Spleen (tissue), 7 donors: Measurements from ENCODE around the gene PDE8B.

ENCODE experiments used
- POLR2A ChIP-seq, 3 donors: fragments of 450-650 bp; IDR thresholded peaks; one replicate each; pipeline ENCODE4 v1.5.1; 2017; ENCODE audit warnings: antibody characterized with exemption in 3 of 3, mild to moderate bottlenecking in 1 of 3
- TF ChIP-seq, protein P1 (sequence below), 11 experiments: fragments of 200-600 bp in 7 of 11; fragments of 450-650 bp in 4 of 11; sonication (generic) in 4 of 11; IDR thresholded peaks in 8 of 11; conservative IDR thresholded peaks in 3 of 11; 1 replicate in 7 of 11; 2 replicates in 4 of 11; pipeline versions ENCODE4 v1.4.0 to v1.8.0; 2016 to 2021; ENCODE audit warnings: antibody characterized with exemption in 11 of 11, inconsistent platforms in 4 of 11, mild to moderate bottlenecking in 1 of 11
- donor health status: DM: no; HTN: no; CAD: no; lungs with moderate emphysema.
- donor health status: DM: no; HTN: no; CAD: no.
- donor health status: DM: no; HTN: no; CAD: no.

DNA sequence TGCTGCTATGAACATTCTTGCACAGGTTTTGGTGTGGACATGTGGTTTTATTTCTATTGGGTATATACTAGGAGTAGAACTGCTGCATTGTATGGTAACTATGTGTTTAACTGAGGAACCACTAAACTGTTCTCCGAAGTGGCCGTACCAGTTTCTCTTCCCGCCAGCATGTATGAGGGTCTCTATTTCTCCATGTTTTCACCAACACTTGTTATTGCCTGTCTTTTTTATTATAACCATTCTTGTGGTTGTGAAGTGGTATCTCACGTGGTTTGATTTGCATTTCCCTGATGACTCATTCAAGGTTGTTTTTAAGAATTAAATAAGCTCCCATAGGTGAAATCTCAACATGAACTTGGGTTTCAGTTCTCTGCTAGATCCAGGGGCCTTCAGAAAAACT is 19.4 kb downstream of the PDE8B start:
- TF ChIP-seq POLR2A (IDR thresholded peaks at IDR 0.05): no peak
- TF ChIP-seq, protein P1, sequence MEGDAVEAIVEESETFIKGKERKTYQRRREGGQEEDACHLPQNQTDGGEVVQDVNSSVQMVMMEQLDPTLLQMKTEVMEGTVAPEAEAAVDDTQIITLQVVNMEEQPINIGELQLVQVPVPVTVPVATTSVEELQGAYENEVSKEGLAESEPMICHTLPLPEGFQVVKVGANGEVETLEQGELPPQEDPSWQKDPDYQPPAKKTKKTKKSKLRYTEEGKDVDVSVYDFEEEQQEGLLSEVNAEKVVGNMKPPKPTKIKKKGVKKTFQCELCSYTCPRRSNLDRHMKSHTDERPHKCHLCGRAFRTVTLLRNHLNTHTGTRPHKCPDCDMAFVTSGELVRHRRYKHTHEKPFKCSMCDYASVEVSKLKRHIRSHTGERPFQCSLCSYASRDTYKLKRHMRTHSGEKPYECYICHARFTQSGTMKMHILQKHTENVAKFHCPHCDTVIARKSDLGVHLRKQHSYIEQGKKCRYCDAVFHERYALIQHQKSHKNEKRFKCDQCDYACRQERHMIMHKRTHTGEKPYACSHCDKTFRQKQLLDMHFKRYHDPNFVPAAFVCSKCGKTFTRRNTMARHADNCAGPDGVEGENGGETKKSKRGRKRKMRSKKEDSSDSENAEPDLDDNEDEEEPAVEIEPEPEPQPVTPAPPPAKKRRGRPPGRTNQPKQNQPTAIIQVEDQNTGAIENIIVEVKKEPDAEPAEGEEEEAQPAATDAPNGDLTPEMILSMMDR (IDR thresholded peaks at IDR 0.05 in 8 of 11, conservative IDR thresholded peaks at IDR 0.05 in 3 of 11): no peak
